Eye (tissue), 1 donor: Measurements from ENCODE around the gene BHLHA15.

Source experiments
- DNase-seq: peaks from one replicate; pipeline ENCODE4 v3.0.0-alpha.2; 2015

Gene BHLHA15

GRCh38 chr7:98189559-98189958 lies 21.7 kb upstream of the BHLHA15 start:
- DNase-seq = no peak

DNA sequence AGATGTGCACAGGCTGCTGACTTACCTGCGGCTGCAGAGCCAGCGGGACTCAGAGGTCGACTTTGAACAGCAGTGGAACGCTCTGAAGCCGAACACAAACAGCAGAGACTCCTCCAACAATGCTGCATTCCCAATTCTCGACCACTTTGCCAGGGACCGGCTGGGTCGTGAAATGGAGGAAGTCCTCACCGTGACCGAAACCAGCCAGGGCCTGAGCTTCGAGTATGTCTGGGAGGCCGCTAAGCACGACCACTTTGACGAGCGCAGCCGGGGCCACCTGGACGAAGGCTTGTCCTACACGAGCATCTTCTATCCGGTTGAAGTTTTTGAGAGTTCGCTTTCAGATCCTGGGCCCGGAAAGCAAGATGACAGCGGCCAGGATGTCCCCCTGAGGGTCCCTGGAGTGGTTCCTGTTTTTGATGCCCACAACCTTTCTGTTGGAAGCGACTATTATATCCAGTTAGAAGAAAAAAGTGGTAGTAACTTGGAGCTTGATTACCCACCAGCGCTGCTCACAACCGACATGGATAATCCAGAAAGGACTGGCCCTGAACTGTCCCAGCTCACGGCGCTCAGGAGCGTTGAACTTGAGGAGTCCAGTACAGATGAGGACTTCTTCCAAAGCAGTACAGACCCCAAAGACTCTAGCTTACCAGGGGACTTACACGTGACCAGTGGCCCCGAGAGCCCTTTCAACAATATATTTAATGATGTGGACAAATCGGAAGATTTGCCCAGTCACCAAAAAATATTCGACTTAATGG lies 19.4 kb upstream of the BHLHA15 start:
- no peak for DNase-seq

DNA sequence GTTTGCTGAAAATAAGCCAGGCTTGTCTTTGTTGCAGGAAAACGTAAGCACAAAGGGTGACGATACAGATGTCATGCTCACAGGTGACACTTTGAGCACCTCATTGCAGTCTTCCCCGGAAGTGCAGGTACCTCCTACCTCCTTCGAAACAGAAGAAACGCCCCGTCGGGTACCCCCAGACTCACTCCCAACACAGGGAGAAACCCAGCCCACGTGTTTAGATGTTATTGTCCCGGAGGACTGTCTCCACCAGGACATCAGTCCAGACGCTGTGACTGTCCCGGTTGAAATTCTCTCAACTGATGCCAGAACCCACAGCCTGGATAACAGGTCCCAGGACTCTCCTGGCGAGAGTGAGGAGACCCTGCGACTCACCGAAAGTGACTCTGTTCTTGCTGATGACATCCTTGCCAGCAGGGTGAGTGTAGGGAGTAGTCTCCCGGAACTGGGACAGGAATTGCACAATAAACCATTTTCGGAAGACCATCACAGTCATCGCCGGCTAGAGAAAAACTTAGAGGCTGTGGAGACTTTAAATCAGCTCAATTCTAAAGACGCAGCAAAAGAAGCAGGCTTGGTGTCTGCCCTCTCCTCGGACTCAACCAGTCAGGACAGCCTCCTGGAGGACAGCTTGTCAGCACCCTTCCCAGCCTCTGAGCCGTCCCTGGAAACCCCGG lies 18.3 kb upstream of the BHLHA15 start:
- no peak for DNase-seq

DNA sequence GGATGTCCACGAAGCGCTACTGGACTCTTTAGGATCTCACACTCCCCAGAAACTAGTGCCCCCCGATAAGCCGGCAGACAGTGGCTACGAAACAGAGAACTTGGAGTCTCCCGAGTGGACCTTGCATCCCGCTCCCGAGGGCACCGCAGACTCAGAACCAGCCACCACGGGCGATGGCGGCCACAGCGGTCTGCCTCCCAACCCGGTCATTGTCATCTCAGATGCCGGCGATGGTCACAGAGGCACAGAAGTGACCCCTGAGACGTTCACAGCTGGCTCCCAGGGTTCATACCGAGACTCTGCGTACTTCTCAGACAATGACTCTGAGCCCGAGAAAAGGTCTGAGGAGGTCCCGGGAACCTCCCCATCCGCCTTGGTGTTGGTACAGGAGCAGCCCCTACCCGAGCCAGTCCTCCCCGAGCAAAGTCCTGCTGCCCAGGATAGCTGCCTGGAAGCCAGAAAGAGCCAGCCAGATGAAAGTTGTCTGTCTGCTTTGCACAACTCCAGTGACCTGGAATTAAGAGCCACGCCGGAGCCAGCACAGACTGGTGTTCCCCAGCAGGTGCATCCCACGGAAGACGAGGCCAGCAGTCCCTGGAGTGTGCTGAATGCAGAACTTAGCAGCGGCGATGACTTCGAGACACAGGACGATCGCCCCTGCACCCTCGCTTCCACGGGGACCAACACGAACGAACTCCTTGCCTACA lies 17.6 kb upstream of the BHLHA15 start:
- no peak for DNase-seq

DNA sequence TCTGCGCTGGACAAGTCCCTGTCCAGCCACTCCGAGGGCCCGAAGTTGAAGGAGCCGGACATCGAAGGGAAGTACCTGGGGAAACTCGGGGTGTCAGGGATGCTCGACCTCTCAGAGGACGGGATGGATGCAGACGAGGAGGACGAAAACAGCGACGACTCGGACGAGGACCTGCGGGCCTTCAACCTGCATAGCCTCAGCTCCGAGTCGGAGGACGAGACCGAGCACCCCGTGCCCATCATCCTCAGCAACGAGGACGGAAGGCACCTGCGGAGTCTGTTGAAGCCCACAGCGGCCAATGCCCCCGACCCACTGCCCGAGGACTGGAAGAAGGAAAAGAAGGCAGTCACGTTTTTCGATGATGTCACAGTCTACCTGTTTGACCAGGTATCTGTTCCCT lies 17.1 kb upstream of the BHLHA15 start:
- DNase-seq = no peak

- no peak for DNase-seq
Measured at GRCh38 chr7:98194672-98195457, 16.4 kb upstream of the BHLHA15 start.

DNA sequence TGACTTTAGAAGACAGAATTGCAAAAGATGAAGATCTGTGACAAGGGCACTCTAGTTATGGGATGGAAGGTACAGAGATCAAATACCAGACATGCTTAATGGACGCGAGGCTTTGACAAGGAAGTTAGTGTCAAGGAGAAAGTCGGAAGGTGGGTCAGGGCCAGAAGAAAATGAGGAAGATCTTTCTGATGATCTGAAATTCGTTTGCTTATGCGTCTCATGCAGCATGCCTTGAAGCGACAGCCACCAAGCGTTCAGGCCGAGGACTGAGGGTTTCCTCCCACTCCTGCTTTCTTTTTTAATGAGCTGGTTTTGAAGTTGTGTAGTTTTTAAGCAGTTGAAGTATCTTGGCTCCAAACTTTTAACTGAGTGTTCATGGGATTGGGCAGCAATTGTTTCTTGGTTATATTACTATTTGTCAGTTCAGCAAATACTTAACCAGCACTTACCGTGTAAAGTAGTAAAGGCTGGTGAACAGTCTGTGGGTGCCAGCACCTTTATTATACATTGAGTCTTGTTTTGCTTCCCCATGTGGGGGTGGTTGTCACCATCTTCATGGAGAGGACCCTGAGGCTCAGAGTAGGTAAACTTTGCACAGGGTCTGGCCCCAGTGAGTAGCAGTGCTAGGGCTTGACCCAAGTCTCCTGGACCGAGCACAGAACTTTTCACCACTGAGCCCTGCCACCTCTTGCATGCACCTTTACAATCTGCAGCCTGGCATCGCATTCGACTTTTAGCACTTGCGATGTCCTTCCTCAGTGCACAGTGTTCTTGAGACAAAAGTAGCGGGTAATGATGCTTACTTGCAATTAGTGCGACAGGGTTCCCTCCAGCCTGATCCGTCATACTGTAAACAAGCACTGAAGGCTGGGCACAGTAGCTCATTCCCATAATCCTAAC lies 14.3 kb upstream of the BHLHA15 start:
- DNase-seq = no peak

GRCh38 chr7:98199131-98199530 lies 12.1 kb upstream of the BHLHA15 start:
- no peak for DNase-seq

DNA sequence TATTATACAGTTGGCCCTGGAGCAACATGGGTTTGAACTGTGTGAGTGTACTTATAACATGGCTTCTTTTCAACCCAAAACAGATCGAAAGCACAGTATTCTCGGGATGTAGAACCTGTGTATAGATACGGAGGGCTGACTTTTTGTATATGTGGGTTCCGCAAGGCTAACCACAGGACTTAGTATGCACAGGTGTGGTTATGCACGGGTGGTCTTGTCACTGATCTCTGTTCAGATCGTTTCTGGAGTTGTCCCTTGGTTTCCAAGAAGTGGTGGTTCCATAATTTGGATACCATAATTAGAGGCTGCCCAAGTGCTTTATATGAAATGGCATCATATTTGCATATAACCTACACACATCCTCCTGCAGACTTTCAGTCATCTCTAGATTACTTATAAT lies 10.9 kb upstream of the BHLHA15 start:
- DNase-seq = no peak

GRCh38 chr7:98202367-98203195 lies 8.7 kb upstream of the BHLHA15 start:
- no peak for DNase-seq

- DNase-seq = no peak
Measured at GRCh38 chr7:98203261-98203963, 7.8 kb upstream of the BHLHA15 start.

DNA sequence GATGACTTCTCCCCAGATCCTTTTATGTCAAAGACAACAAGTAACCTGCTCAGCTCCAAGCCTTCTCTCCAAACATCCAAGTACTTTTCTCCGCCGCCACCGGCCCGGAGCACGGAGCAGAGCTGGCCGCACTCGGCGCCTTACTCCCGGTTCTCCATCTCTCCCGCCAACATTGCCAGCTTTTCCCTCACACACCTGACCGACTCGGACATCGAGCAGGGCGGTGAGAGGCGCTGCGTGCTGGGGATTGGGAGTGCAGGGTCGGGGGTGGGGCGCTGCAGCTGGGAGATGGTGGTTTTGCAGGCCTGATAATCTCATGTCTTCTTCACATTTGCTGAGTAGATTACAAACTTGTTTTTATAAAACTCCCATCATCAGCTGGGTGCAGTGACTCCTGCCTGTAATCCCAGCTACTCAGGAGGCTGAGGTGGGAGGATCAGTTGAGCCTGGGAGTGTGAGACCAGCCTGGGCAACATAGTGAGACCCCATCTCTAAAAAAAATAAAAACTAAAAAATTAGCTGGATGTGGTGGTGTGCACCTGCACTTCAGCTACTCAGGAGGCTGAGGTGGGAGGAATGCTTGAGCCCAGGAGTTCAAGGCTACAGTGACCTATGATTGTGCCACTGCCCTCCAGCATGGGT lies 7.2 kb upstream of the BHLHA15 start:
- DNase-seq = no peak

DNA sequence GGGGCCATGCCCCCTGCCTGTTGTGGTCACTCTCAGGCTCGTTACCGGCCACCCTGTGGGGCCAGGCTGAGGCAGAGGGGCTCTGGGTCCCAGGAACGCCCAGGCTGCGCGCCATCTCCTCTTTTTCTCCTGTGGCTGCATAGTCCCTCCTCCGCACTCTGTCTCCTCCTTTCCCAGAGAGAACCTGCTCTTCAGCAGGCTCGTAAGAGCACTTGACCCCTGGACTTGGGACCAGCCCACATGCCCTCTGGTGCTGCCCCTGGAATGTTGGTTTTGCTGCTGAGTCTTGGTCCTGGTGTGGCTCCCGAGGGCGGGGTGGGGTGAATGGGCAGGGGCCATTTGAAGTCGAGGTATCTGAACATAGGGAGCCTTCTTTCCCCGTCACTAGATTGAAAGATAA lies 6.6 kb upstream of the BHLHA15 start:
- DNase-seq = no peak

- DNase-seq = no peak
Measured at GRCh38 chr7:98205162-98205845, 5.9 kb upstream of the BHLHA15 start.

GRCh38 chr7:98206451-98207330 lies 4.5 kb upstream of the BHLHA15 start:
- DNase-seq = no peak

DNA sequence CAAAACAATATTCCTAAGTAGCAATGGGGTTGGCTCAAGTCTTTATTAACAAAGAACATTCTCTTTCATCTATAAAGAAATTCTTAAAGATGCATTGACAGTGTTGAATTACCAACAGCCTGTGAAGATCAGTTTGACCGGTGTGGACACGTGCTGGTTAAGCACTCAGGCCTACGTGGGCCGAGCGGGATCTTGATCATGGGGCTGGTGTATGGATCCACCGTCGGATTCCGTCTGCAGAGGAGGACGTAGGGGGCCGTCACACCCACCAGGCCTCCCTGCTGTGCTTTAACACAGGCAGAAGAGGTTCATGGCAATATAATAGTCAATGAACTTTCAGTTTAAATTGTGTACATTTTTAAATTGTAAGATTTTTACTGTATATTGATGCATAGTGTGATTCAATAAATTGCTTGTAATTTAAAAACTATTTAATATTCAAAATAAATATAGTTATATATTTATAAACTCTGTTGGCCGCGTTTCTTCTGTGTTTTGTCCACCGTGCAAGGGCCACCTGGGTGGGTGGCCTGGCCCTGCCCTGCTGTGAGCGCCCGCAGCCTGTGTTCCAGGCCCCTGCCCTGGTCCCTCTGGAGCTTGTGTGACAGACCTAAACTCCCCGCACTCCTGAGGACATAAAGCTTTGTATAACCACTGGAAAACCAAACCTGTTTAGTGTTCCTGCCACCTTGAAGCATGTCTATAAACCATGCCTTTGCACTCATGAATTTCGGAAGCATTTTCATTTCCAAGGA lies 1.9 kb upstream of the BHLHA15 start:
- DNase-seq = no peak

DNA sequence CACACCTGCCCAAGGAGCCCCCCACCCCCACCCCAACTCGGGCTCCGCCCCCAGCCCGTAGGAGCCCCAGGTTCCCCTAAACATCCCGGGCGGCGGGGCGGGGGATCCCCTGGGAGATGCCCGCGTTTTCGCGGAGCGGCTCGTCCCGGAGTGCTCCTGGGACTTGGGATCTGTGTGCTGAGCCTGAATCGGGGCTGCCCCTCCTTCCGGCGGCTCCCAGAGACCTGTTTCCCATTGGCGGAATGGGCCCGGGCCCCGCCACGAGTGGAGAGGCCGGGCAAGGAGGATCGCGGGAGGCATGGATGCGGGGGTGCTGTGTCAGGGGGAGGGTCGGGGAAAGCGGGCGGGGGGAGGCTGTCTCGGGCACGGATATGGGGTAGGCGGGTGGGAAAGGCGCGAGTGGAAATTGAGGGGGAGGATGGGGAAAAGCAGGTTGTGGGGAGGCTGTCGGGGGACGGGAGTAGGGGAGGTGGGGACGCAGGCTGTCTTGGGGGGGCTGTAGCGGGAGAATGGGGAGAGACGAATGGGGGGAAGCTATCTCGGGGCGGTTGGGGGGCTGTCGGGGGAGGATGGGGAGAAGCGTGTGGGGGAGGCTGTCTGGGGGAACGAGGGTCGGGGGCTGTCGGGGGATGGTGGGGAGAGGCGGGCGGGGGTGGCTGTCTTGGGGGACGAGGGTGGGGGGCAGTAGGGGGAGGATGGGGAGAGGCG lies 572 bp upstream of the BHLHA15 start:
- DNase-seq = peak; percentile 30
